ENCODE measurements around the gene STEAP4. TPM values are rescaled to one million over a fixed set of nuclear protein-coding genes. Genes with fewer than 3 reads are reported as not detected.
A peak's percentile ranks its signal among the peaks of the same experiment; 100 is the strongest.

STEAP4 gene
- total RNA-seq, 4 donors from 2014 or later: 5.8 to 57.4 (median 22.9) TPM

- Histone ChIP-seq H3K9me3 (no peaks in the 10 kb centered on the region), H3K4me1 (no peaks in the 10 kb centered on the region), H3K27me3 (no peaks in the 10 kb centered on the region), H3K4me3 (no peak overlapping the region), H3K36me3 (no peaks in the 10 kb centered on the region), H3K27ac (no peak overlapping the region)
- DNase-seq: no peak
- intact Hi-C loops (cut with DNase I; ENCODE audit: low total_unique reads): no loop called here
- TF ChIP-seq POLR2A (IDR thresholded peaks at IDR 0.05) (no peak), CTCF (IDR thresholded peaks at IDR 0.05) (no peak)
Measured at GRCh38 chr7:88346357-88346756, 39.7 kb upstream of the STEAP4 start.

GRCh38 chr7:88344956-88345832 is 38.5 kb upstream of the STEAP4 start:
- Histone ChIP-seq H3K36me3 (no peaks in the 10 kb centered on the region), H3K27ac (no peak overlapping the region), H3K27me3 (no peaks in the 10 kb centered on the region), H3K9me3 (no peaks in the 10 kb centered on the region), H3K4me3 (no peak overlapping the region), H3K4me1 (no peaks in the 10 kb centered on the region)
- DNase-seq: peak in 1 of 2 donors; percentile 22
- TF ChIP-seq POLR2A (IDR thresholded peaks at IDR 0.05) (no peak), CTCF (IDR thresholded peaks at IDR 0.05) (peak in 3 of 4 experiments; percentile 15 to 36 (median 26))
- intact Hi-C loops (cut with DNase I; ENCODE audit: low total_unique reads): no loop called here

- intact Hi-C loops (cut with DNase I; ENCODE audit: low total_unique reads): no loop called here
- H3K36me3 ChIP-seq: no peaks in the 10 kb centered on the region
- no peaks in the 10 kb centered on the region for H3K9me3 ChIP-seq
- no peaks in the 10 kb centered on the region for H3K27me3 ChIP-seq
- no peak overlapping the region for H3K4me3 ChIP-seq
- TF ChIP-seq POLR2A (IDR thresholded peaks at IDR 0.05) (no peak), CTCF (IDR thresholded peaks at IDR 0.05) (no peak)
- H3K27ac ChIP-seq: no peak overlapping the region
- DNase-seq: no peak
- H3K4me1 ChIP-seq: no peaks in the 10 kb centered on the region
Measured at GRCh38 chr7:88344271-88344670, 37.6 kb upstream of the STEAP4 start.

- H3K27ac ChIP-seq: peak overlapping the region in 1 of 2 donors; percentile 46
- H3K9me3 ChIP-seq: no peaks in the 10 kb centered on the region
- no peaks in the 10 kb centered on the region for H3K27me3 ChIP-seq
- TF ChIP-seq CTCF (IDR thresholded peaks at IDR 0.05) (no peak), POLR2A (IDR thresholded peaks at IDR 0.05) (no peak)
- no peak for DNase-seq
- intact Hi-C loops (cut with DNase I; ENCODE audit: low total_unique reads): no loop called here
- no peak overlapping the region for H3K4me3 ChIP-seq
- no peaks in the 10 kb centered on the region for H3K36me3 ChIP-seq
- no peaks in the 10 kb centered on the region for H3K4me1 ChIP-seq
Measured at GRCh38 chr7:88339195-88339922, 32.7 kb upstream of the STEAP4 start.

- TF ChIP-seq CTCF (IDR thresholded peaks at IDR 0.05) (no peak), POLR2A (IDR thresholded peaks at IDR 0.05) (no peak)
- Histone ChIP-seq H3K4me3 (no peak overlapping the region), H3K27ac (peak overlapping the region in 1 of 2 donors; percentile 46), H3K36me3 (no peaks in the 10 kb centered on the region), H3K27me3 (no peaks in the 10 kb centered on the region), H3K9me3 (no peaks in the 10 kb centered on the region), H3K4me1 (no peaks in the 10 kb centered on the region)
- no peak for DNase-seq
- intact Hi-C loops (cut with DNase I; ENCODE audit: low total_unique reads): no loop called here
Measured at GRCh38 chr7:88338503-88338902, 31.8 kb upstream of the STEAP4 start.
